Measurements from ENCODE around the gene FGR. TPM values are rescaled to one million over a fixed set of nuclear protein-coding genes. Genes with fewer than 3 reads are reported as not detected.

Gene FGR
- total RNA-seq, 1 experiment from 2014 or later: not detected

DNA sequence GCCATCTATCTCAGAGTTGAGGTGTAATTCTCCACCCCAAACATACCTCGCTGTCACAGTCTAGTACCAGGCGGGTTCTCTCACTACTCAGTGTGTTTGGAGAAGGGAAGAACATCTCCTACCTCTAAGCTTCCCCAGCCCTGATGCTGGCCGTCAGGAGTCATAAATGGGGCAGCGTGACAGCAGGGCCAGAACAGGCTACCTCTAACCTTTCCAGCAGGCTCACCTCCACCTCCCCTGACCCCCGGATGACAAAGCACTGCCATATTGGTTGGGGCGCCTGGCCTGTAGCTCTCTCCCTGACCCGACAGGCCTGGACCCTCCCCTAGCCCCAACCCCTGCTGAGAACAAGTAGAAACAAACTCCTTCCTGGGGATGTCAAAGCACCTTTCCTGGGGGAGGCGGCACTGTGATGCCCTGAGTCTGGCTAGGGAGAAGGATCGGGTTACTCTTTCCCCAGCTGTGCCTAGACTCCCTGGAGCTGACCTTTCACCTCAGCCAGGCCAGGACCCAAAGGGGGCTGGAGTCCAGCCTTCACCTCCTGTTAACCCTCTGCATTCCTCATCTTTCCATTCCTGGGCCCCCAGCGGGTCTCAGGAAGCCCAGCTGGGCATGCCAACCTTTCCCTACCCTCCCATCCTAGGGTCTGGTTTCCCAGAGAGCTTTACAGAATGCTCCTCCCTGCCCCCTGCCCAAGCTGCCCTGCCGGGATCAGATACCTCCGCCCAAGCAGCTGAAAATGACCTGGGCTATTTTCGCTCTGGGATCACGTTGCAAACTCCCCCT lies 65.3 kb downstream of the FGR start:
- DNase-seq (ENCODE audit: low read depth): no peak

DNA sequence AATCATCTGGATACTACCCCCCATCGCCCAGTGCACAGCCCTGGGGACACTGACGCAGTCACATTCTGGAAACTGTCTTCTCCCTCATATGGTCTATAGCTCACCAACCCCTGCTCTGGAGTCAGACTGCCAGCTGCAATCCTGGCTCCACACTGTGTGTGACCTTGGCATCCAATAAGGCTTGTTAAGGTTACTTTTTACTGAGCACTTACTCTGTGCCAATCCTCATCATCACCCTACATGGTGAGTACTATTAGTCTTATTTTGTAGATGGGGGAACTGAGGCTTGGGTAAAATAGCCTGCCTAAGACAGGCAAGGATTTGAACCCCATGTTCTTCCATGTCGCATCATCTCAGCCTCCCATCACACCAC lies 65.9 kb downstream of the FGR start:
- no peak for DNase-seq (ENCODE audit: low read depth)

DNA sequence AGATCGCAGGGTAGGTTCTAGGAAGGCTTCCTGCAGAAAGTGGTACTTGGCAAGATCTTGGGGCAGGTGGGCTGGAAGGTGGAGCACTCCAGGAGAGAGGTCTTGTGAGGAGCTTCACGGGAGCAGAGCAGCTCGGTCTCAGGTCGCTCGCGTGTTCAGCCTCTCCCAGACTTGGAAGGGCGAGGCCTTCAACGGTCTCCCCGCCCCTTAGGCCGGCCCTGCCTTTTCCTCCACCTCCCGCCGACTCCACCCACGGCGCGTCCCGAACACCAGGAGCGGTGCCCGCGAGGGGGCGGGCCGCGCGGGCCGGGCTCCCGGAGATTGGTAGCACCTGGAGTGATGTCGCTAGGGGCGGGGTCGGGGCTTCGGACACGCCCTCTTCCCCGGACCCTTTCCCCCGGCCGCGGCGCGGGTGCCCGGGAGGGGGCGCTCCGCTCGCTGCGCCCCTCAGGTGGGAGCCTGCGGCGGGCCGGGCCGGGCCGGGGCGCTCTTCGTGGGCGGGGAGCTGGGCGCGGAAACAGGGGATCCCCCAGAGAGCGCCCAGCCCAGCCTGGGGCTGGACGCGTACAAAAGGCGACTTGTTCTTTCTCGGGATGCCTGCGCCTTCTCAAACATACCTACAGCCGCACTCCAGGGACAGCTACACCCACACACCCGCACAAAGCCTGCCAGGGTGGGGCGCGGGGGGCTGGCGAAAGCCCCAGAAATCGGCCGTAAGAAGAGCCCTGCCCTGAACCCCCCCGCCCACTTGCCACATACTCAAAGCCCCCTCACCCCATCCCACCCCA lies 66.5 kb downstream of the FGR start:
- peak; percentile 64 for DNase-seq (ENCODE audit: low read depth)

DNA sequence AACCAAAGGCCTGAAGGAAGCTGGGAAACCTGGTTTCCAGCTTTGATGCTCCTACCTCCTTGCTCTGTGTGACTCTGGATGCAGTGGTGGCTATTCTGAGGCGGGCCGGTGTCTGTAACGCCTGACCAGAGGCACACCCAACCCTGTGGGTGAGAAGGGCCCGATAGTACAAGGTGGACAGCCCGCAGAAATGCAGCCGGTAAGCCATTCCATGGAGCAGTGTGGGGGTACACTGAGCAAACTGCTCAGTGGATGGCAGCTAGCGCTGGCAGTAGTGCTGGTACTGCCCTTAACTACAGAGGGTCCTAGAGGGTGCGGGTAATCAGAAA lies 67.0 kb downstream of the FGR start:
- DNase-seq (ENCODE audit: low read depth): no peak

DNA sequence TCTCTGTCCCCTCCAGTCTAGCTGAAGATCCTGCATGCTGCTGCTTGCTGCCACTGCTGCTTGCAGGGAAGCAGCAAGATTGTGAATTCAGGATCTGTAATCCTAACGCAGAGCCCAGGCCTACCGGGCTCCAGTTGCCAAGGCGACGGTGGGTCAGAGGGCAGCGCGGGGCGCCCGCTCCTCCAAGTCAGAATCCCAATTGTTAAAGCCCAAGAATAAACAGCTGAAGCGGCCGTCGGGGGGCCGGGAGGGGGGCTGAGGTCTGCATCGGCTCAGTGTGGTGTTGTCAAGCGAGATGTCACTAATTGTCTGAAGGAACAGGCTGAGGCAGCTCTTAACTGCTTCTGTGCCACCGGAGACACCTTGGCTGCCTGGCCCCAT lies 67.8 kb downstream of the FGR start:
- no peak for DNase-seq (ENCODE audit: low read depth)

DNA sequence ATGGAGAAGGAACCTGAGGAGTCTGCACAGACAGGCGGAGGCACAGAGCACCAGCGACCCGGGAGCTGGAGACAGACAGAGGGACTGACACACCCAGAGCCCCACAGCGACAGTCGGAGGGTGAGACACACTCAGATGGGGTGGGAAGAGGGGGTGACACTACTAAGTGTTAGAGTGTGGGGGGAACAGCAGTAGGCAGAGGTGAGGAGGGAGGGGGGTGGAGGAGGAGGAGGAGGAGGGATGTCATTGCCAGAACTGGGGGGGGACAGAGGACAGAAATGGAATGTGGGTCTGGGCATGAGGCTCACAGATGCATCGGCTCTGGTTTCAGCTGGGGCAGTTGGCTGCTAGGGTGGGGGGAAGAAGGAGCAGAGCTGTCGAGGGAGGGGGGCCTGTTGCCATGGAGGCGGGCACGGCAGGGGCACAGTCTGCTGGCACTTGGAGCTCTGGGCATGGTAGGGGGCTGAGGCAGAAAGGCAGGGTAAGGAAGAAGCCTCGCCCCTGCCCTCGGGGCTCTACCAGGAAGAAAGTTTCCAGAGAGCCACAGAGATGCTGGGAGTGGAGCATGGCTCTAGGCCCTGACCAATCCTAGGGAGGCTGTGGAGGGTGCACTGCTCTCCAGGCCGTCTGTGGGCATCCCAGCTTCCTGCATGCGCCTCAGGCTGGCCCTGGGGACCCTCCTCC lies 68.4 kb downstream of the FGR start:
- DNase-seq (ENCODE audit: low read depth): peak; percentile 52

DNA sequence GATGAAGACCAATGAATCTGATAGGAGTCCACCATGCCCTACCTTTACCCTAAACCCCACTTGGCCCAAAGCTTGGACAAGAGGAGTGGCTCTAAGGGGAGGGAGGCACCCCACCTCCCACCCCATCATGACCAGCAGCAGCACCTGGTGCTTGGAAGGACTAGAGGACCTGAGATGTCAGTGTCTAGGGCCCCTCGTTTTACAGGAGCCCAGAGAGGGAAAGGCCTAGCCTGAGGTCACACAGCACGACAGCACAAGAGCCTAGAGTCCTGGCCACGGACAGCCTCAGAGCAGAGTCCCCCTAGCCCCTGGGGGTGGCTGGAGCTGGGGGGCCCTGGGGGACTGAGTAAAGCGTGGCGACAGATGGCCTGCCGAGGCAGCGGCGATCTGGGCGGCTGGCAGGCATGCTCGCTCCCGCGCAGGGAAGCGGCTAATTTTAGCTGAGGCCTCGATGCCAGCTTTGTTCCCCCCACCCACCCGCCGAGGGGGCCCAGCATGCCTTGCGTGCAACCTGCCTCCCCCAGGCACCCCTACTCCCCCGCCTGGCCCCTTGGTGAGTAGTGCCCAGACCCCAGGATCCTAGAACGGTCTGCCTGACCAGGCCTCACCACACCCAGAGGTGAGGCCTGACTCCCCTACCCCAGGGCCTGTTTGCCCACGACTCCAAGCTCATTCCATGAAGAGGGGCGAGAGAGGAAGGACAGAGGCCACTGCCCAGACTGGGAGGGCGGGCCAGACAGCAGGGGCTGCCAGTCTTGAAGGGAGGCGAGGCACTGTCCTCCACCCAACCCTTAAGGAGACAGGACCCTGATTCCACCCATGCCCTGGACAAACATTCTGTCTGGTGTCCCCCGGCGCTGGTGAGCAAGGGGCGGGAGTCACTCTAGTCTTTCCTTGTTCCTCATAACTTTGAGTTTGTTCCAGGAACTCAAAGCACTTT lies 70.0 kb downstream of the FGR start:
- no peak for DNase-seq (ENCODE audit: low read depth)

DNA sequence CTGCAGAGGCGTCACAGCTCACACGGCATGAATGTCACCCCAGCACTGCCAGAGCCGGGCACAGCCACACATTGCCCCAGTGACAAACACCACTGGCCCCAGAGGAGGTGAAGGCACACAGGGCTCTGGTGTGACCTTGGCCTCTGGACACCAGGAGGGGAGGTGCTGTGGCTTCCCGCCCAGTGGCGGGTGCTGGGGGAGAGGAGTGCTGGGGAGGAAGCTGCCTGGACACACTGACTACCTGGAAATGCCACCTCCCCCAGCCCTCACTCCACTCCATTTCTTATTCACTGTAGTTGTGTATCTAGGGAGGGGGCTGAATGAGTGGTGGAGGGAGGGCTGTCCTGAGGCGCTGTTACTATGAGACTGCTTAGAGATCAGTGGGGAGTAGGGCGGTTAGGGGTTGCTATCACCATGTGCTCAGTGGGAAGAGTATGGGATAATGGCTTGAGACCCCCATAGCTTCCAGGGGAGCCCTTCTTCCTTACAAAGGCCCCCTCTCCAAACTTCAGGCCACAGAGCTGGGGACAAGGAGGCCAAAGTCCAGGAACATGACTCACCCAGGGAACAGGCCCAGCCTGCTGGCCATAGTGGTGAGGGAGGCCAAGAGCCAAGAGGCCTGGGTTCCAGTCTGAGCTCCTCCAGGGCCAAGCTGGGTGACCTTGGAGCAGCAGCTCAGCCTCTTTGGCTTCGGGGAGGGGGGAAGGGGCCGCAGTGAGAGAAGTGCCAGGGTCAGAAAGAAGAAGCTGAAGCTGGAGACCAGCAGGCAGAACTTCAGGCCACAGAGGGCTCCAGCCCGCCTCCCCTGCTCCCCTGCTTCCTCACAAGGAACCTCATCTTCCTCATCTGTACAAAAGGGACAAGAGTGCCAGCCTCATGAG lies 71.2 kb downstream of the FGR start:
- DNase-seq (ENCODE audit: low read depth): peak; percentile 69

DNA sequence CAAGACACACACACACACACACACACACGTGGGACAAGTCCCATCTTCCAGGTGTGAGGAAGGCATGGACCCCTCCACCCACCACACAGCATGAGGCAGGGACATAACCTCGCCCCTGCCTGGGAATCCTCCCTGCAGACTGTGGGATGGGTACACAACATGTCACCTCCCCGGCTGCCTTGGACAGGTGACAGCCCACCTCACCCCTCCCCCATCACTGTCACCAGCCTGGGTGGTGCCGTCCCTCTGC lies 71.7 kb downstream of the FGR start:
- DNase-seq (ENCODE audit: low read depth): no peak

DNA sequence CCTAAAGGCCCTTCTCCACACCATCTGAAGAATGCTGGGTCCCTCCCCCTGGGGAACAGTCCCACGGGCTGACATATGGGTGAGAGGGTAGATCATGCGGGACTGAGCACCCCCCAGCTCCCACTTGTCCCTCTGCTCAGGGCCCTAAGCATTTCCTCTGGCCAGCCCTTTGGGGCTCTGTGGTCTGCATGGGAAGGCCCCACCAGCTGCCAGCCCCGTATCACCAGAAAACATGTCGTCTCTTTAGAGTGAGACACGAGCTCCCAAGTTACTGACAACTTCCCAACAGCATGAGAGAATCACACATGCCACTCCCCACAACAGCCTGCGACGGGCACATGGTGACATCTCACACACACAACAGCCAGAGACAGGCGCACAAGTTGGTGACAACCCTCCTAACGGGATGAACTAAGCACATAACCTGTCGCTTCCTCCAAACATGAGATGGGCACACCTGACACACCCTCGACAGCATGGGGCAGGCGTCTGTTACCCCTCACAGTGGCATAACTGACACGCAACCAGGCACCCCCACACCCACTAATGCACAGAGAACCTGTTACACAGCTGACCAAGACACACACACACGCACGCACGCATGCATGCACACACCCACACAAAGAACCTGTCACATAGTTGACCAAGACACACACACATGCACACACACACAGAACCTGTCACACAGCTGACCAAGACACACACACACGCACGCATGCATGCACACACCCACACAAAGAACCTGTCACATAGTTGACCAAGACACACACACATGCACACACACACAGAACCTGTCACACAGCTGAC lies 72.2 kb downstream of the FGR start:
- no peak for DNase-seq (ENCODE audit: low read depth)

Other genes starting within 250 kb of the FGR start
- 8.1 and 8.7 TPM in 2 replicates for gene GPR3, start 242.6 kb downstream of the FGR start, total RNA-seq (2014; rRNA removed)
- gene WASF2, start 145.0 kb downstream of the FGR start, total RNA-seq (2014; rRNA removed): 21.2 and 31.0 TPM in 2 replicates
- gene AHDC1, start 31.0 kb downstream of the FGR start, total RNA-seq (2014; rRNA removed): 33.5 and 40.4 TPM in 2 replicates
- 120 and 231 TPM in 2 replicates for gene IFI6, start 37.0 kb upstream of the FGR start, total RNA-seq (2014; rRNA removed)
- 11.5 and 15.1 TPM in 2 replicates for gene FAM76A, start 90.8 kb upstream of the FGR start, total RNA-seq (2014; rRNA removed)
- 41.4 and 44.9 TPM in 2 replicates for gene STX12, start 138.0 kb upstream of the FGR start, total RNA-seq (2014; rRNA removed)
- 50.3 and 57.8 TPM in 2 replicates for gene PPP1R8, start 195.6 kb upstream of the FGR start, total RNA-seq (2014; rRNA removed)
- 11.8 and 12.7 TPM in 2 replicates for gene THEMIS2, start 237.4 kb upstream of the FGR start, total RNA-seq (2014; rRNA removed)